ENCODE data around the gene PALLD. TPM values are rescaled to one million over a fixed set of nuclear protein-coding genes. Genes with fewer than 3 reads are reported as not detected.

PALLD gene
- total and polyA plus RNA-seq, 2 of the 13 experiments (the other 11 are each of a cell fraction or from before 2014, with no cell fraction given) = 0.50 to 1.5 TPM

DNA sequence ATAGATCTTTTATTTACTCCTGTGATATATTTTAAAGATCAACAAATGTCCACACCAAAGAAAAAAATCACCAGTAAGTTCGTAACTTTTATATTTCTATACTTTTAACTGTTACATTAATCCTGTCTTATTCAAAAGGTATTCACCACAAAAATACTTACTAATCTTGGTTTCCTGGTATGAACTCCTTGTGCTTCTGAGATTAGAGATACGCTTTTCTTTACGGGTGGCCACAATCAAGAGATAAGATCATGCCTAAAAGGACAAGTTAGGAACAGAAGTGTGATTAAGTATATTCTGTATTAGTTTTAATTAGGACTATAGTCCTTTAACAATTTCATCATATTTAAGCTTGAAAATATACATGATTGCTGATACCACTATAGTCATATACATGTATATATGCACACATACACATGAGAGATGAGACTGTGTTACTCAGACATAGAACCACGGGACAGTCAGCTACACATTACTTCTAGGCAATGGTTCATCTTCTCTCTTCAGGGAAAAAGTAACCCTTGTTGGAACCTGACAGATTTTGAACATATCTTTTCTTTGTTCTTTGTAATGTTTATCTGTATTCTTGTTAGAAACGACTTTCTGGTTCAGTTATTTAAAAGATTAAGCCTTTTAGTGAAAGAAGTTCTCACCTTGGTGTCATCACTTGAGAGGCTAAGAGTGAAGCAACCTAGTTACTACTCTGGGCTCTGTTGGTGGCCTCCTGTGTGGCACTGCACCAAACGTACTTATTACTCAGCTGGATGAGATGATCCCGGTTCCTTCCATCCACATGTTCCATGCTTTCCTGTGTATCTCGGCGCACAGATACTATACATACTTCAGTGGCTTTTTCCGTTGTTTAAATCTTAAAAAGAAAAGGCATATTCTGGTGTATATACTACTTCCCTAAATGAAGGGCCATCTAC lies 367.1 kb downstream of the PALLD start:
- 77% methylated on average over 10 of the region's 10 CpGs for WGBS (ENCODE audit: low lambda C conversion rate)
- no peak for ATAC-seq
- no peaks in the 10 kb centered on the region for H3K9me3 ChIP-seq (ENCODE audit: low read length)
- DNase-seq (ENCODE audit: low spot score) = no peak
- TF ChIP-seq MEIS1 (CRISPR knock-in tag; IDR thresholded peaks at IDR 0.05; ENCODE audit: borderline replicate concordance) = no peak
- no peak for TF ChIP-seq ZNF713 (CRISPR knock-in tag; IDR thresholded peaks at IDR 0.05)
- TF ChIP-seq ZNF552 (CRISPR knock-in tag; IDR thresholded peaks at IDR 0.05; ENCODE audit: borderline replicate concordance) = no peak
- TF ChIP-seq, protein P1, sequence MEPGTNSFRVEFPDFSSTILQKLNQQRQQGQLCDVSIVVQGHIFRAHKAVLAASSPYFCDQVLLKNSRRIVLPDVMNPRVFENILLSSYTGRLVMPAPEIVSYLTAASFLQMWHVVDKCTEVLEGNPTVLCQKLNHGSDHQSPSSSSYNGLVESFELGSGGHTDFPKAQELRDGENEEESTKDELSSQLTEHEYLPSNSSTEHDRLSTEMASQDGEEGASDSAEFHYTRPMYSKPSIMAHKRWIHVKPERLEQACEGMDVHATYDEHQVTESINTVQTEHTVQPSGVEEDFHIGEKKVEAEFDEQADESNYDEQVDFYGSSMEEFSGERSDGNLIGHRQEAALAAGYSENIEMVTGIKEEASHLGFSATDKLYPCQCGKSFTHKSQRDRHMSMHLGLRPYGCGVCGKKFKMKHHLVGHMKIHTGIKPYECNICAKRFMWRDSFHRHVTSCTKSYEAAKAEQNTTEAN (CRISPR knock-in tag; conservative IDR thresholded peaks at IDR 0.05) = no peak
- no peak for TF ChIP-seq SSRP1 (CRISPR knock-in tag; IDR thresholded peaks at IDR 0.05)
- TF ChIP-seq ETV6 (CRISPR knock-in tag; conservative IDR thresholded peaks at IDR 0.05) = no peak
- no peak for TF ChIP-seq ZNF274 (CRISPR knock-in tag; IDR thresholded peaks at IDR 0.05)
- no peak for TF ChIP-seq NFE2L2 (IDR thresholded peaks at IDR 0.05; ENCODE audit: low read length)
- no peak for TF ChIP-seq ZNF230 (CRISPR knock-in tag; IDR thresholded peaks at IDR 0.05)
- TF ChIP-seq NFYB (CRISPR knock-in tag; IDR thresholded peaks at IDR 0.05) = no peak
- TF ChIP-seq, protein P2, sequence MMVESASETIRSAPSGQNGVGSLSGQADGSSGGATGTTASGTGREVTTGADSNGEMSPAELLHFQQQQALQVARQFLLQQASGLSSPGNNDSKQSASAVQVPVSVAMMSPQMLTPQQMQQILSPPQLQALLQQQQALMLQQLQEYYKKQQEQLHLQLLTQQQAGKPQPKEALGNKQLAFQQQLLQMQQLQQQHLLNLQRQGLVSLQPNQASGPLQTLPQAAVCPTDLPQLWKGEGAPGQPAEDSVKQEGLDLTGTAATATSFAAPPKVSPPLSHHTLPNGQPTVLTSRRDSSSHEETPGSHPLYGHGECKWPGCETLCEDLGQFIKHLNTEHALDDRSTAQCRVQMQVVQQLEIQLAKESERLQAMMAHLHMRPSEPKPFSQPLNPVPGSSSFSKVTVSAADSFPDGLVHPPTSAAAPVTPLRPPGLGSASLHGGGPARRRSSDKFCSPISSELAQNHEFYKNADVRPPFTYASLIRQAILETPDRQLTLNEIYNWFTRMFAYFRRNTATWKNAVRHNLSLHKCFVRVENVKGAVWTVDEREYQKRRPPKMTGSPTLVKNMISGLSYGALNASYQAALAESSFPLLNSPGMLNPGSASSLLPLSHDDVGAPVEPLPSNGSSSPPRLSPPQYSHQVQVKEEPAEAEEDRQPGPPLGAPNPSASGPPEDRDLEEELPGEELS (CRISPR knock-in tag; IDR thresholded peaks at IDR 0.05) = no peak
- TF ChIP-seq ZNF333 (CRISPR knock-in tag; IDR thresholded peaks at IDR 0.05; ENCODE audit: borderline replicate concordance) = no peak
- TF ChIP-seq, protein P3, sequence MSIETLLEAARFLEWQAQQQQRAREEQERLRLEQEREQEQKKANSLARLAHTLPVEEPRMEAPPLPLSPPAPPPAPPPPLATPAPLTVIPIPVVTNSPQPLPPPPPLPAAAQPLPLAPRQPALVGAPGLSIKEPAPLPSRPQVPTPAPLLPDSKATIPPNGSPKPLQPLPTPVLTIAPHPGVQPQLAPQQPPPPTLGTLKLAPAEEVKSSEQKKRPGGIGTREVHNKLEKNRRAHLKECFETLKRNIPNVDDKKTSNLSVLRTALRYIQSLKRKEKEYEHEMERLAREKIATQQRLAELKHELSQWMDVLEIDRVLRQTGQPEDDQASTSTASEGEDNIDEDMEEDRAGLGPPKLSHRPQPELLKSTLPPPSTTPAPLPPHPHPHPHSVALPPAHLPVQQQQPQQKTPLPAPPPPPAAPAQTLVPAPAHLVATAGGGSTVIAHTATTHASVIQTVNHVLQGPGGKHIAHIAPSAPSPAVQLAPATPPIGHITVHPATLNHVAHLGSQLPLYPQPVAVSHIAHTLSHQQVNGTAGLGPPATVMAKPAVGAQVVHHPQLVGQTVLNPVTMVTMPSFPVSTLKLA (IDR thresholded peaks at IDR 0.05) = no peak
- TF ChIP-seq SIX4 (CRISPR knock-in tag; IDR thresholded peaks at IDR 0.05) = no peak
- no peak for TF ChIP-seq IKZF1 (IDR thresholded peaks at IDR 0.05)
- TF ChIP-seq PLRG1 (conservative IDR thresholded peaks at IDR 0.05) = no peak
- TF ChIP-seq IRX3 (CRISPR knock-in tag; IDR thresholded peaks at IDR 0.05; ENCODE audit: borderline replicate concordance, low read depth) = no peak
- FAIRE-seq = no peak
- no peak overlapping the region for H3K4me2 ChIP-seq (ENCODE audit: low read depth, low read length)
- BruUV-seq (replicated peaks) = no TSS peak
- H3K36me3 ChIP-seq (replicated peaks in 1 of 2; ENCODE audit: control insufficient read depth in 1 of 2, insufficient read depth in 2 of 2, low read length in 2 of 2) = no peaks in the 10 kb centered on the region; a peak in 1 of 5 replicates
- no peaks in the 10 kb centered on the region for H3K4me1 ChIP-seq (ENCODE audit: insufficient read depth, low read length)
- POLR2A ChIA-PET = no interaction called here
- H3K9ac ChIP-seq (ENCODE audit: insufficient read depth, low read depth, low read length) = no peak overlapping the region
- H3K4me3 ChIP-seq (replicated peaks in 1 of 3; ENCODE audit: insufficient read depth in 1 of 3, low read depth in 2 of 3, low read length in 3 of 3) = no peak overlapping the region
- in situ Hi-C loops (cut with HindIII; ENCODE audit: extremely low pct_ligation_motif_present, low pct_unique_long_range_greater_than_20kb) (no loop called here), intact Hi-C loops (cut with micrococcal nuclease; ENCODE audit: unreplicated experiment) (no loop called here)
- no peaks in the 10 kb centered on the region for H3K79me2 ChIP-seq (ENCODE audit: insufficient read depth, low read length)
- no peaks in the 10 kb centered on the region for H4K20me1 ChIP-seq (ENCODE audit: insufficient read depth, low read length)
- H2AFZ ChIP-seq (ENCODE audit: low read length) = no peak overlapping the region
- H3K27me3 ChIP-seq (ENCODE audit: control insufficient read depth in 1 of 2, insufficient read depth in 2 of 2, low read length in 2 of 2) = no peaks in the 10 kb centered on the region
- no peak overlapping the region for H3K27ac ChIP-seq (ENCODE audit: extremely low read length, insufficient read depth, low read length)
- CTCF ChIA-PET (ENCODE audit: low intra/inter-chr PET ratio, low total read pairs) = no interaction called here
